SJSA1 (cell line): ENCODE measurements around the gene STS. TPM values are rescaled to one million over a fixed set of nuclear protein-coding genes. Genes with fewer than 3 reads are reported as not detected.

Source experiments
- DNase-seq, 2 experiments: peaks; one replicate each; pipeline ENCODE4 v3.0.0-alpha.2; 2015 to 2020; ENCODE audit warnings: low spot score in 2 of 2, low read depth in 1 of 2
- H3K27ac ChIP-seq: fragments of 250-450 bp; sonication (Bioruptor Pico); 2 replicates; pipeline ENCODE4 v1.5.1; 2020; ENCODE audit warnings: mild to moderate bottlenecking, moderate library complexity
- H3K27me3 ChIP-seq: fragments of 250-450 bp; sonication (Bioruptor Pico); replicated peaks from 2 replicates; pipeline ENCODE4 v1.5.1; 2020; ENCODE audit warnings: mild to moderate bottlenecking, moderate library complexity
- H3K36me3 ChIP-seq: fragments of 250-450 bp; sonication (Bioruptor Pico); 2 replicates; pipeline ENCODE4 v1.5.1; 2020; ENCODE audit warnings: mild to moderate bottlenecking
- H3K4me1 ChIP-seq: fragments of 250-450 bp; sonication (Bioruptor Pico); replicated peaks from 2 replicates; pipeline ENCODE4 v1.6.1; 2021; ENCODE audit warnings: mild to moderate bottlenecking
- H3K4me3 ChIP-seq: fragments of 250-450 bp; sonication (Bioruptor Pico); 2 replicates; pipeline ENCODE4 v1.5.1; 2020; ENCODE audit warnings: mild to moderate bottlenecking
- H3K9me3 ChIP-seq: fragments of 250-450 bp; sonication (Bioruptor Pico); replicated peaks from 2 replicates; pipeline ENCODE4 v1.5.1; 2020; ENCODE audit warnings: mild to moderate bottlenecking
- total RNA-seq: library from RNA; depleted of rRNA; stranded (reverse); fragments of >200 nt; shearing (Covaris generic); gene quantifications from 2 replicates; pipeline ENCODE4 v1.2.3, GENCODE V29; 2014; rRNA removed

Gene STS
- total RNA-seq = 2.4 and 4.4 TPM in 2 replicates

- Histone ChIP-seq H3K4me3 (peak within 1 kb of the TSS; percentile 78), H3K27me3 (no peaks in the 10 kb centered on the region), H3K4me1 (0 out of 2 replicates have a peak, but pooled peaks cover 4% of the 10 kb centered on the region), H3K9me3 (no peaks in the 10 kb centered on the region), H3K27ac (peak within 1 kb of the TSS; percentile 94), H3K36me3 (0 out of 2 replicates have a peak, but pooled peaks cover 2% of the 10 kb centered on the region)
- DNase-seq = peak; percentile 26 to 40
Observed at GRCh38 chrX:7147413-7147977, at the start of gene STS. Gene STS (plus strand): TSS chrX:7147712. CDS start chrX:7253200, 105,488 bp downstream.

GRCh38 chrX:7100022-7100421, 47.5 kb upstream of the STS start:
- H3K4me3 ChIP-seq = no peak overlapping the region
- H3K36me3 ChIP-seq = peaks cover 3% of the 10 kb centered on the region; the same call in 1 of the 2 replicates
- no peaks in the 10 kb centered on the region for H3K9me3 ChIP-seq
- H3K27ac ChIP-seq = no peak overlapping the region
- no peaks in the 10 kb centered on the region for H3K4me1 ChIP-seq
- no peak for DNase-seq
- H3K27me3 ChIP-seq = no peaks in the 10 kb centered on the region

GRCh38 chrX:7102119-7102518, 45.4 kb upstream of the STS start:
- Histone ChIP-seq H3K36me3 (peaks cover 3% of the 10 kb centered on the region; the same call in 1 of the 2 replicates), H3K4me1 (no peaks in the 10 kb centered on the region), H3K27me3 (no peaks in the 10 kb centered on the region), H3K9me3 (no peaks in the 10 kb centered on the region), H3K4me3 (no peak overlapping the region), H3K27ac (no peak overlapping the region)
- no peak for DNase-seq

- H3K9me3 ChIP-seq = no peaks in the 10 kb centered on the region
- no peak for DNase-seq
- peaks cover 18% of the 10 kb centered on the region for H3K4me1 ChIP-seq
Observed at GRCh38 chrX:7106649-7107048, 40.9 kb upstream of the STS start.

GRCh38 chrX:7108030-7108429, 39.5 kb upstream of the STS start:
- no peak overlapping the region for H3K27ac ChIP-seq
- H3K4me3 ChIP-seq = no peak overlapping the region
- H3K4me1 ChIP-seq = peaks cover 18% of the 10 kb centered on the region
- H3K27me3 ChIP-seq = no peaks in the 10 kb centered on the region
- H3K9me3 ChIP-seq = no peaks in the 10 kb centered on the region
- no peak for DNase-seq
- H3K36me3 ChIP-seq = peaks cover 3% of the 10 kb centered on the region; the same call in 1 of the 2 replicates

More at GRCh38 chrX:7106649-7107048, 40.9 kb upstream of the STS start:
- H3K27ac ChIP-seq = no peak overlapping the region
- no peak overlapping the region for H3K4me3 ChIP-seq
- no peaks in the 10 kb centered on the region for H3K27me3 ChIP-seq
- H3K36me3 ChIP-seq = peaks cover 3% of the 10 kb centered on the region; the same call in 1 of the 2 replicates

- H3K9me3 ChIP-seq = no peaks in the 10 kb centered on the region
- H3K4me3 ChIP-seq = no peak overlapping the region
- no peaks in the 10 kb centered on the region for H3K27me3 ChIP-seq
- H3K4me1 ChIP-seq = peaks cover 18% of the 10 kb centered on the region
- no peak for DNase-seq
- no peak overlapping the region for H3K27ac ChIP-seq
- peaks cover 3% of the 10 kb centered on the region; the same call in 1 of the 2 replicates for H3K36me3 ChIP-seq
Observed at GRCh38 chrX:7109049-7109531, 38.4 kb upstream of the STS start.

- DNase-seq = no peak
- peak overlapping the region; percentile 66 for H3K27ac ChIP-seq
- no peaks in the 10 kb centered on the region for H3K27me3 ChIP-seq
- H3K4me3 ChIP-seq = no peak overlapping the region
- H3K4me1 ChIP-seq = peaks cover 18% of the 10 kb centered on the region
- no peaks in the 10 kb centered on the region for H3K9me3 ChIP-seq
- no peaks in the 10 kb centered on the region for H3K36me3 ChIP-seq
Observed at GRCh38 chrX:7109838-7110793, 37.4 kb upstream of the STS start.

GRCh38 chrX:7110821-7111276, 36.7 kb upstream of the STS start:
- peak in 1 of 2 experiments; percentile 12 for DNase-seq
- no peak overlapping the region for H3K4me3 ChIP-seq
- H3K36me3 ChIP-seq = no peaks in the 10 kb centered on the region
- H3K27ac ChIP-seq = peak overlapping the region; percentile 66
- peaks cover 18% of the 10 kb centered on the region for H3K4me1 ChIP-seq
- H3K27me3 ChIP-seq = no peaks in the 10 kb centered on the region
- no peaks in the 10 kb centered on the region for H3K9me3 ChIP-seq

- H3K9me3 ChIP-seq = no peaks in the 10 kb centered on the region
- H3K27ac ChIP-seq = no peak overlapping the region
- H3K4me1 ChIP-seq = peaks cover 18% of the 10 kb centered on the region
- no peak overlapping the region for H3K4me3 ChIP-seq
- no peaks in the 10 kb centered on the region for H3K36me3 ChIP-seq
- DNase-seq = no peak
- H3K27me3 ChIP-seq = no peaks in the 10 kb centered on the region
Observed at GRCh38 chrX:7111518-7111917, 36.0 kb upstream of the STS start.

- Histone ChIP-seq H3K4me3 (no peak overlapping the region), H3K27me3 (no peaks in the 10 kb centered on the region), H3K4me1 (peaks cover 18% of the 10 kb centered on the region), H3K9me3 (no peaks in the 10 kb centered on the region), H3K36me3 (no peaks in the 10 kb centered on the region), H3K27ac (no peak overlapping the region)
- DNase-seq = no peak
Observed at GRCh38 chrX:7112071-7112470, 35.4 kb upstream of the STS start.

GRCh38 chrX:7115557-7115956, 32.0 kb upstream of the STS start:
- no peak for DNase-seq
- no peaks in the 10 kb centered on the region for H3K9me3 ChIP-seq
- H3K27me3 ChIP-seq = no peaks in the 10 kb centered on the region
- H3K36me3 ChIP-seq = no peaks in the 10 kb centered on the region
- no peak overlapping the region for H3K4me3 ChIP-seq
- peaks cover 11% of the 10 kb centered on the region for H3K4me1 ChIP-seq
- H3K27ac ChIP-seq = no peak overlapping the region

- Histone ChIP-seq H3K9me3 (no peaks in the 10 kb centered on the region), H3K27me3 (no peaks in the 10 kb centered on the region), H3K36me3 (no peaks in the 10 kb centered on the region), H3K4me1 (peaks cover 11% of the 10 kb centered on the region), H3K27ac (no peak overlapping the region), H3K4me3 (no peak overlapping the region)
- DNase-seq = no peak
Observed at GRCh38 chrX:7116081-7116480, 31.4 kb upstream of the STS start.

GRCh38 chrX:7117587-7117986, 29.9 kb upstream of the STS start:
- no peak for DNase-seq
- no peaks in the 10 kb centered on the region for H3K27me3 ChIP-seq
- H3K27ac ChIP-seq = no peak overlapping the region
- H3K4me1 ChIP-seq = peaks cover 14% of the 10 kb centered on the region
- H3K36me3 ChIP-seq = no peaks in the 10 kb centered on the region
- no peaks in the 10 kb centered on the region for H3K9me3 ChIP-seq
- H3K4me3 ChIP-seq = no peak overlapping the region
